NT2/D1 (cell line): ENCODE measurements around the gene ACP4.

Experiments
- YY1 ChIP-seq: IDR thresholded peaks from 2 replicates; pipeline ENCODE4 v1.6.1; 2011; ENCODE audit not compliant: insufficient read length, insufficient read depth
- ZNF274 ChIP-seq: IDR thresholded peaks from 2 replicates; pipeline ENCODE4 v1.6.1; 2011; ENCODE audit warnings: mild to moderate bottlenecking, low read depth, low read length

GRCh38 chr19:50843701-50844221 lies 53.5 kb downstream of the ACP4 start:
- TF ChIP-seq YY1 (no peak), ZNF274 (no peak)
